Measurements from ENCODE around the gene MRGPRD. TPM values are rescaled to one million over a fixed set of nuclear protein-coding genes. Genes with fewer than 3 reads are reported as not detected.

The MRGPRD gene
- total and polyA plus RNA-seq, 4 donors, result not detected

GRCh38 chr11:69013009-69013951, 32.5 kb upstream of the MRGPRD start, which contains the start of gene MRGPRF (continued):
- no peak for TF ChIP-seq HNF4A (conservative IDR thresholded peaks at IDR 0.05)
- TF ChIP-seq, protein P1, sequence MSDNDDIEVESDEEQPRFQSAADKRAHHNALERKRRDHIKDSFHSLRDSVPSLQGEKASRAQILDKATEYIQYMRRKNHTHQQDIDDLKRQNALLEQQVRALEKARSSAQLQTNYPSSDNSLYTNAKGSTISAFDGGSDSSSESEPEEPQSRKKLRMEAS (IDR thresholded peaks at IDR 0.05), result no peak
- TF ChIP-seq NR2F2 (IDR thresholded peaks at IDR 0.05), result no peak
- peak; percentile 24 to 34 for TF ChIP-seq RAD21 (IDR thresholded peaks at IDR 0.05)

DNA sequence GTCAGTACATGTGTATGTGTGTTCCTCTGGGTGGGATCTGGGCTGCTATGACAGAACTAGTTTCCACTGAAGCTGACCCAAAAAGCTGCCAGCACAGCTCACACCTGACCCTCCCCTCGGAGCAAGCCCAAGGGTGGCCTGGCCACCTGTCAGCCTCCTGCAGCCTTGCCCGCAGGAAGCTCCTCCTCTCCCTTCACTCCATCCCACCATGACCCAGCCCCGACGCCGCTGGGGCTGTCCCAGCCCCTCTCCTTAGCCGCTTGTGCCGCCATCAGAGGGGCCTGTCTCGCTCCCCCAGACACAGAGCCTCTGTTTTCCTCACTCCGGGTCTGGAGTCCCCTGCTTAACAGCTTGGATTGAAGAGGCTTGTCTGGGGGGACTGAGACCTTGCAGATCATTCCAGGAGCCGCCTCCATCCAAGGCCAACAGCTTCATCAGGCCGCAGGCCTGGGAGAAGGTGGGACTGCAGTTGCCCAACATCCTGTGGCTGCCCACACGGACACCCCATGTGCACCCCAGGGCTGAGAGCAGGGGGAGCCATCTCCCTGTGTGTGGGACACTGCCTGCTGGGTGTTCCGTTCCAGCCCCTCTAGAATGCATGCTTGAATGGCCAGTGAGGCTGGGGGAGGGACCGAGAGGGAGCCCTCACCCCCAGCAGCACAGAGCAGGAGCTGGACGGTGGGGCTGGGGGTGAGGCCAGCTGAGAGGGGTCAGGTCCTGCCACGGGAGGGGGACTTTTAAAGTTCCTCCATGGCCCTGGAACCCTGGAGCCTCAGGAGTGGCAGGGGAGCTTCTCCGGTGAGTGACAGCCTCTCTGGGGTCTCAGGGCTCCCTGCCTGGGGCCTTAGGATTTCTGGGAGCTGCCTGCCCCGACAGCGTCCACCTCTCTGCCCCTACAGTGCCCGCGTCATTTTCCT, 31.6 kb upstream of the MRGPRD start:
- no peak for DNase-seq (ENCODE audit: low spot score)
- no peaks in the 10 kb centered on the region for H3K9me3 ChIP-seq (ENCODE audit: control insufficient read depth in 4 of 4, low read length in 3 of 4)
- TF ChIP-seq, protein P1 (IDR thresholded peaks at IDR 0.05), result no peak
- no peak for TF ChIP-seq FOXA1 (IDR thresholded peaks at IDR 0.05)
- TF ChIP-seq, protein P2, sequence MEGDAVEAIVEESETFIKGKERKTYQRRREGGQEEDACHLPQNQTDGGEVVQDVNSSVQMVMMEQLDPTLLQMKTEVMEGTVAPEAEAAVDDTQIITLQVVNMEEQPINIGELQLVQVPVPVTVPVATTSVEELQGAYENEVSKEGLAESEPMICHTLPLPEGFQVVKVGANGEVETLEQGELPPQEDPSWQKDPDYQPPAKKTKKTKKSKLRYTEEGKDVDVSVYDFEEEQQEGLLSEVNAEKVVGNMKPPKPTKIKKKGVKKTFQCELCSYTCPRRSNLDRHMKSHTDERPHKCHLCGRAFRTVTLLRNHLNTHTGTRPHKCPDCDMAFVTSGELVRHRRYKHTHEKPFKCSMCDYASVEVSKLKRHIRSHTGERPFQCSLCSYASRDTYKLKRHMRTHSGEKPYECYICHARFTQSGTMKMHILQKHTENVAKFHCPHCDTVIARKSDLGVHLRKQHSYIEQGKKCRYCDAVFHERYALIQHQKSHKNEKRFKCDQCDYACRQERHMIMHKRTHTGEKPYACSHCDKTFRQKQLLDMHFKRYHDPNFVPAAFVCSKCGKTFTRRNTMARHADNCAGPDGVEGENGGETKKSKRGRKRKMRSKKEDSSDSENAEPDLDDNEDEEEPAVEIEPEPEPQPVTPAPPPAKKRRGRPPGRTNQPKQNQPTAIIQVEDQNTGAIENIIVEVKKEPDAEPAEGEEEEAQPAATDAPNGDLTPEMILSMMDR (IDR thresholded peaks at IDR 0.05; ENCODE audit: low read depth, low read length, missing input control), result no peak
- no peak for TF ChIP-seq FOXA2 (IDR thresholded peaks at IDR 0.05)
- TF ChIP-seq, protein P3, sequence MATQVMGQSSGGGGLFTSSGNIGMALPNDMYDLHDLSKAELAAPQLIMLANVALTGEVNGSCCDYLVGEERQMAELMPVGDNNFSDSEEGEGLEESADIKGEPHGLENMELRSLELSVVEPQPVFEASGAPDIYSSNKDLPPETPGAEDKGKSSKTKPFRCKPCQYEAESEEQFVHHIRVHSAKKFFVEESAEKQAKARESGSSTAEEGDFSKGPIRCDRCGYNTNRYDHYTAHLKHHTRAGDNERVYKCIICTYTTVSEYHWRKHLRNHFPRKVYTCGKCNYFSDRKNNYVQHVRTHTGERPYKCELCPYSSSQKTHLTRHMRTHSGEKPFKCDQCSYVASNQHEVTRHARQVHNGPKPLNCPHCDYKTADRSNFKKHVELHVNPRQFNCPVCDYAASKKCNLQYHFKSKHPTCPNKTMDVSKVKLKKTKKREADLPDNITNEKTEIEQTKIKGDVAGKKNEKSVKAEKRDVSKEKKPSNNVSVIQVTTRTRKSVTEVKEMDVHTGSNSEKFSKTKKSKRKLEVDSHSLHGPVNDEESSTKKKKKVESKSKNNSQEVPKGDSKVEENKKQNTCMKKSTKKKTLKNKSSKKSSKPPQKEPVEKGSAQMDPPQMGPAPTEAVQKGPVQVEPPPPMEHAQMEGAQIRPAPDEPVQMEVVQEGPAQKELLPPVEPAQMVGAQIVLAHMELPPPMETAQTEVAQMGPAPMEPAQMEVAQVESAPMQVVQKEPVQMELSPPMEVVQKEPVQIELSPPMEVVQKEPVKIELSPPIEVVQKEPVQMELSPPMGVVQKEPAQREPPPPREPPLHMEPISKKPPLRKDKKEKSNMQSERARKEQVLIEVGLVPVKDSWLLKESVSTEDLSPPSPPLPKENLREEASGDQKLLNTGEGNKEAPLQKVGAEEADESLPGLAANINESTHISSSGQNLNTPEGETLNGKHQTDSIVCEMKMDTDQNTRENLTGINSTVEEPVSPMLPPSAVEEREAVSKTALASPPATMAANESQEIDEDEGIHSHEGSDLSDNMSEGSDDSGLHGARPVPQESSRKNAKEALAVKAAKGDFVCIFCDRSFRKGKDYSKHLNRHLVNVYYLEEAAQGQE (IDR thresholded peaks at IDR 0.05), result no peak
- TF ChIP-seq SP1 (IDR thresholded peaks at IDR 0.05), result no peak
- TF ChIP-seq YY1 (IDR thresholded peaks at IDR 0.05), result no peak
- no peak for TF ChIP-seq HNF4A (conservative IDR thresholded peaks at IDR 0.05)
- no peak for TF ChIP-seq RXRA (IDR thresholded peaks at IDR 0.05)
- TF ChIP-seq, protein P4, sequence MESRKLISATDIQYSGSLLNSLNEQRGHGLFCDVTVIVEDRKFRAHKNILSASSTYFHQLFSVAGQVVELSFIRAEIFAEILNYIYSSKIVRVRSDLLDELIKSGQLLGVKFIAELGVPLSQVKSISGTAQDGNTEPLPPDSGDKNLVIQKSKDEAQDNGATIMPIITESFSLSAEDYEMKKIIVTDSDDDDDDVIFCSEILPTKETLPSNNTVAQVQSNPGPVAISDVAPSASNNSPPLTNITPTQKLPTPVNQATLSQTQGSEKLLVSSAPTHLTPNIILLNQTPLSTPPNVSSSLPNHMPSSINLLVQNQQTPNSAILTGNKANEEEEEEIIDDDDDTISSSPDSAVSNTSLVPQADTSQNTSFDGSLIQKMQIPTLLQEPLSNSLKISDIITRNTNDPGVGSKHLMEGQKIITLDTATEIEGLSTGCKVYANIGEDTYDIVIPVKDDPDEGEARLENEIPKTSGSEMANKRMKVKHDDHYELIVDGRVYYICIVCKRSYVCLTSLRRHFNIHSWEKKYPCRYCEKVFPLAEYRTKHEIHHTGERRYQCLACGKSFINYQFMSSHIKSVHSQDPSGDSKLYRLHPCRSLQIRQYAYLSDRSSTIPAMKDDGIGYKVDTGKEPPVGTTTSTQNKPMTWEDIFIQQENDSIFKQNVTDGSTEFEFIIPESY (IDR thresholded peaks at IDR 0.05), result no peak
- no peak for TF ChIP-seq EGR1 (IDR thresholded peaks at IDR 0.05; ENCODE audit: low read depth in 2 of 2)
- TF ChIP-seq NR2F2 (IDR thresholded peaks at IDR 0.05), result no peak
- TF ChIP-seq ATF3 (IDR thresholded peaks at IDR 0.05), result no peak
- TF ChIP-seq TAF1 (conservative IDR thresholded peaks at IDR 0.05), result no peak
- no peak for TF ChIP-seq JUND (IDR thresholded peaks at IDR 0.05)
- TF ChIP-seq HNF4G (IDR thresholded peaks at IDR 0.05), result no peak
- no peak for TF ChIP-seq RAD21 (IDR thresholded peaks at IDR 0.05)
- TF ChIP-seq GABPA (IDR thresholded peaks at IDR 0.05 in 1 of 2, conservative IDR thresholded peaks at IDR 0.05 in 1 of 2), result no peak
- 53% methylated on average over 21 of the region's 21 CpGs for WGBS
- no peaks in the 10 kb centered on the region for H3K36me3 ChIP-seq (ENCODE audit: control insufficient read depth in 4 of 4, insufficient read depth in 3 of 4, low read depth in 1 of 4, low read length in 3 of 4)
- H3K27ac ChIP-seq (ENCODE audit: low read depth in 1 of 2, low read length in 2 of 2), result peak overlapping the region; percentile 55 to 90
- H3K4me3 ChIP-seq (ENCODE audit: low read depth in 1 of 3, low read length in 3 of 3), result peak overlapping the region in 2 of 3 donors; percentile 8 to 37
- no peak overlapping the region for H3K9ac ChIP-seq (ENCODE audit: low read depth in 1 of 2, low read length in 2 of 2)
- peaks cover 25 to 52% (median 38%) of the 10 kb centered on the region in 4 donors for H3K4me1 ChIP-seq (ENCODE audit: control insufficient read depth in 4 of 4, insufficient read depth in 4 of 4, low read length in 3 of 4)
- no peaks in the 10 kb centered on the region for H3K27me3 ChIP-seq (ENCODE audit: control insufficient read depth in 4 of 4, insufficient read depth in 4 of 4, low read length in 3 of 4)
